Nephron (organoid): ENCODE data around the gene EIF5A2.

Source experiments
- H3K27ac Mint-ChIP-seq, 3 experiments: 2 replicates each; pipeline ENCODE4 v1.8.0; 2020; ENCODE audit warnings: mixed read lengths in 3 of 3, mild to moderate bottlenecking in 2 of 3, moderate library complexity in 1 of 3
- H3K27me3 Mint-ChIP-seq: 2 replicates; pipeline ENCODE4 v1.8.0; 2021; ENCODE audit warnings: low read depth, mild to moderate bottlenecking, moderate library complexity, mixed read lengths
- H3K36me3 Mint-ChIP-seq: 2 replicates; pipeline ENCODE4 v1.8.0; 2020; ENCODE audit warnings: low read depth, mixed read lengths
- H3K4me1 Mint-ChIP-seq: 2 replicates; pipeline ENCODE4 v1.8.0; 2020; ENCODE audit warnings: mixed read lengths
- H3K4me3 Mint-ChIP-seq, 3 experiments: 2 replicates each; pipeline ENCODE4 v1.8.0; 2020; ENCODE audit warnings: mild to moderate bottlenecking in 3 of 3, mixed read lengths in 3 of 3, moderate library complexity in 2 of 3
- H3K9me3 Mint-ChIP-seq: 2 replicates; pipeline ENCODE4 v1.8.0; 2020; ENCODE audit warnings: mixed read lengths
- CTCF ChIP-seq, 3 experiments: fragments of 200-600 bp; sonication (generic); IDR thresholded peaks; one replicate each; pipeline ENCODE4 v1.5.0; 2021; ENCODE audit warnings: antibody characterized with exemption in 3 of 3; ENCODE audit not compliant: unreplicated experiment in 3 of 3

The EIF5A2 gene

GRCh38 chr3:170865209-170866094 is 43.0 kb downstream of the EIF5A2 start:
- H3K27ac Mint-ChIP-seq: no peak overlapping the region
- H3K36me3 Mint-ChIP-seq: peaks cover 42% of the 10 kb centered on the region
- peaks cover 35% of the 10 kb centered on the region for H3K4me1 Mint-ChIP-seq

DNA sequence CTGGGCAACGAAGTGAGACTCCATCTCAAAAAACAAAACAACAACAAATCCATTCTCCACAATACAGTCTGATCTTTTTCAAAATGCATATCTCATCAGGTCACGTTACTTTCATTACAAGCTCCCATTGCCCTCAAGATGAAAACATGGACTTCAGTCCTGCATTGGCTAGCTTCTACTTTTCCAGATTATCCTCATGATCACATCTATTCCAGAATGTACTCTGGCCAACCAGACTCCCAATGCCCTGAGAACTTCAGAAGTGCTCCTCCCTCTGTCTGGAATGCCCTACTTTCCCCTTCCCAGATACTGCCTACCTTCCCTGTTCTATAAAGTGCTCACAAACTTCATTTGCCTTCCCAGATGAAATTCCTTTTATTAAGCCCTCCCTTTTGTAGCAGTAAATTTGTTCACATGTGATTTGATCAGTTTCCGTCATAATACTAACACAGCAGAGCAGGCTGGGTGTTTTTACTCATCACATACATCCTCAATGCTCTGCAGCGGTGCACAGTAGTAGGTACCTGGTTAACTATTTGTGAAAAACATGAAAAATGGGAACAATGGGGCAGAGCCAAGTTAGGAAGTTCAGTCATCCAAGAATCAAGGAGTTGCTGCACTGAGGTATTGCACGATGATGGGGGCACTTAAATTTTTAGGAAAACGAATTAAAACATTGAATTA is 43.8 kb downstream of the EIF5A2 start:
- peaks cover 3% of the 10 kb centered on the region for H3K27me3 Mint-ChIP-seq
- no peak overlapping the region for H3K4me3 Mint-ChIP-seq
- H3K9me3 Mint-ChIP-seq: no peaks in the 10 kb centered on the region
- H3K4me1 Mint-ChIP-seq: peaks cover 30% of the 10 kb centered on the region
- no peak overlapping the region for H3K27ac Mint-ChIP-seq
- no peak for TF ChIP-seq CTCF (IDR thresholded peaks at IDR 0.05; ENCODE audit: unreplicated experiment in 3 of 3)
- H3K36me3 Mint-ChIP-seq: peaks cover 38% of the 10 kb centered on the region

More at GRCh38 chr3:170865209-170866094, 43.0 kb downstream of the EIF5A2 start:
- H3K27me3 Mint-ChIP-seq: peaks cover 3% of the 10 kb centered on the region
- H3K4me3 Mint-ChIP-seq: no peak overlapping the region
- no peaks in the 10 kb centered on the region for H3K9me3 Mint-ChIP-seq
- no peak for TF ChIP-seq CTCF (IDR thresholded peaks at IDR 0.05; ENCODE audit: unreplicated experiment in 3 of 3)

GRCh38 chr3:170863816-170864215 is 44.6 kb downstream of the EIF5A2 start:
- no peaks in the 10 kb centered on the region for H3K9me3 Mint-ChIP-seq

DNA sequence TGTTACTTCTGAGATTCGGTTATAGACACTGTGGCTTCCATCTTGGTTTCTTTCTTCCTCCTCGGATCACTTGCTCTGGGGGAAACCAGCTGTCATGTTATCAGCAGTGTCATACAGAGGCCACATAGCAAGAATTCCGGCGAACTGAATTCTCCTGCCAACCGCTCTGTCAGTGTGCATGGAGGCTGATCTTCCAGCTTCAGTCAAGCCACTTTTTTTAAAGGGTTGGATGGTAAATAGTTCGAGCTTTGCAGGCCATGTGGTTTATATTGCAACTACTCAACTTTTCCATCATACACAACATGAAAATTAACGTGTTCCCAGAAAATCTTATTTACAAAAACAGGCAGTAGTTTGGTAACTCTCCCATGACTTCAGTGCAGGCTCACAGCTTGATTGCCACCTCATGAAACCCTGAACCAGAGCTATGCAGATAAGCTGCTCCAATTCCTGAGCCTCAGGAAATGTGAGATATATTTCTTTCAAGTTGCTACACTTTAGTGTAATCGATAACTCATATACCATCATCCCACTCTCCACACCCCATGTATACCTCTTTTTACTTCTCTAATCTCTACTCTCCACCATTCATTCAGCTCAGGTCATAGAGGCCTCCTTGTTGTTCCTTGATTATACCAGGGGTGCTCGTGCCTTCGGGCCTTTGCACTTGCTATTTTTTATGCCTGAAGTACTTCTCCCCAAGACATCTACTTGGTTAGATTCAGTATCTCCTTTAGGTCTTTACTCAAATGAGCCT is 45.6 kb downstream of the EIF5A2 start:
- peaks cover 28% of the 10 kb centered on the region for H3K4me1 Mint-ChIP-seq
- H3K27me3 Mint-ChIP-seq: peaks cover 3% of the 10 kb centered on the region
- H3K27ac Mint-ChIP-seq: peak overlapping the region; percentile 24 to 84 (median 53)
- H3K9me3 Mint-ChIP-seq: no peaks in the 10 kb centered on the region
- H3K4me3 Mint-ChIP-seq: peak overlapping the region in 1 of 3 experiments; percentile 13
- no peak for TF ChIP-seq CTCF (IDR thresholded peaks at IDR 0.05; ENCODE audit: unreplicated experiment in 3 of 3)
- H3K36me3 Mint-ChIP-seq: peaks cover 33% of the 10 kb centered on the region

More at GRCh38 chr3:170863816-170864215, 44.6 kb downstream of the EIF5A2 start:
- Mint-ChIP-seq H3K4me3 (no peak overlapping the region), H3K27me3 (peaks cover 3% of the 10 kb centered on the region), H3K27ac (no peak overlapping the region), H3K36me3 (peaks cover 33% of the 10 kb centered on the region), H3K4me1 (peaks cover 28% of the 10 kb centered on the region)
- TF ChIP-seq CTCF (IDR thresholded peaks at IDR 0.05; ENCODE audit: unreplicated experiment in 3 of 3): no peak

- no peaks in the 10 kb centered on the region for H3K36me3 Mint-ChIP-seq
Measured at GRCh38 chr3:170858599-170858998, 49.8 kb downstream of the EIF5A2 start.

More at GRCh38 chr3:170858599-170858998, 49.8 kb downstream of the EIF5A2 start:
- H3K27ac Mint-ChIP-seq: no peak overlapping the region
- peaks cover 18% of the 10 kb centered on the region for H3K4me1 Mint-ChIP-seq
- no peaks in the 10 kb centered on the region for H3K9me3 Mint-ChIP-seq
- peaks cover 3% of the 10 kb centered on the region for H3K27me3 Mint-ChIP-seq
- TF ChIP-seq CTCF (IDR thresholded peaks at IDR 0.05; ENCODE audit: unreplicated experiment in 3 of 3): no peak
- H3K4me3 Mint-ChIP-seq: no peak overlapping the region
